GM21423 (cell line): Measurements from ENCODE around the gene SERPINA3.
"Not testable (repeated sequence)": the region's sequence is repeated elsewhere in the genome, so short reads cannot be mapped to it uniquely, and the experiment has no call there.

Experiments
- ATAC-seq: cut with Tn5 transposase; IDR thresholded peaks from one replicate; pipeline ENCODE4 v1.9.1; 2021; ENCODE audit warnings: mild to moderate bottlenecking, moderate library complexity; ENCODE audit not compliant: unreplicated experiment

Gene SERPINA3

GRCh38 chr14:94583557-94583956 lies 28.6 kb upstream of the SERPINA3 start:
- no peak for ATAC-seq

GRCh38 chr14:94584591-94585280 lies 27.5 kb upstream of the SERPINA3 start:
- no peak for ATAC-seq

GRCh38 chr14:94586635-94587034 lies 25.6 kb upstream of the SERPINA3 start:
- ATAC-seq: no peak

- ATAC-seq: no peak
These were observed 23.9 kb upstream of the SERPINA3 start for GRCh38 chr14:94588311-94588710.

- ATAC-seq: no peak
These were observed 21.1 kb upstream of the SERPINA3 start for GRCh38 chr14:94591073-94591472.

GRCh38 chr14:94591871-94592270 lies 20.3 kb upstream of the SERPINA3 start:
- ATAC-seq: no peak

GRCh38 chr14:94592457-94592856 lies 19.7 kb upstream of the SERPINA3 start:
- ATAC-seq: no peak

GRCh38 chr14:94593376-94593748 lies 18.8 kb upstream of the SERPINA3 start:
- ATAC-seq: no peak

GRCh38 chr14:94593749-94594431 lies 18.3 kb upstream of the SERPINA3 start:
- no peak for ATAC-seq

- ATAC-seq: no peak
These were observed 17.8 kb upstream of the SERPINA3 start for GRCh38 chr14:94594441-94594840.

GRCh38 chr14:94595912-94596311 lies 16.3 kb upstream of the SERPINA3 start:
- ATAC-seq: no peak

- no peak for ATAC-seq
These were observed 15.8 kb upstream of the SERPINA3 start for GRCh38 chr14:94596361-94596760.

GRCh38 chr14:94597788-94598187 lies 14.4 kb upstream of the SERPINA3 start:
- ATAC-seq: no peak

- no peak for ATAC-seq
These were observed 13.7 kb upstream of the SERPINA3 start for GRCh38 chr14:94598506-94598815.

- ATAC-seq: no peak
These were observed 13.2 kb upstream of the SERPINA3 start for GRCh38 chr14:94598816-94599655.

GRCh38 chr14:94599656-94600004 lies 12.6 kb upstream of the SERPINA3 start:
- no peak for ATAC-seq

GRCh38 chr14:94600148-94600545 lies 12.0 kb upstream of the SERPINA3 start:
- no peak for ATAC-seq

- no peak for ATAC-seq
These were observed 10.3 kb upstream of the SERPINA3 start for GRCh38 chr14:94601884-94602391.

- ATAC-seq: no peak
These were observed 9.5 kb upstream of the SERPINA3 start for GRCh38 chr14:94602722-94603121.

- no peak for ATAC-seq
These were observed 6.8 kb upstream of the SERPINA3 start for GRCh38 chr14:94605361-94605760.

- not testable (repeated sequence) for ATAC-seq
These were observed 3.2 kb upstream of the SERPINA3 start for GRCh38 chr14:94608966-94609365.

GRCh38 chr14:94611179-94611578 lies 1.0 kb upstream of the SERPINA3 start:
- ATAC-seq: no peak
